ENCODE results near the gene ANXA5.

GRCh38 chr4:121684561-121684960 is 12.2 kb downstream of the ANXA5 start:
- TF ChIP-seq CTCF (IDR thresholded peaks at IDR 0.05; ENCODE audit: insufficient read depth, low read depth, low read length) (no peak), EZH2 (IDR thresholded peaks at IDR 0.05; ENCODE audit: insufficient read depth, low read length) (no peak)
